Adrenal gland (tissue), 12 donors: ENCODE measurements around the gene HCAR2. TPM values are rescaled to one million over a fixed set of nuclear protein-coding genes. Genes with fewer than 3 reads are reported as not detected.
"Not testable (repeated sequence)": the region's sequence is repeated elsewhere in the genome, so short reads cannot be mapped to it uniquely, and the experiment has no call there.

Experiments used
- DNase-seq, 7 donors: peaks; one replicate each; pipeline ENCODE4 v3.0.0-alpha.2; 2019 to 2020
- H3K27ac ChIP-seq, 5 donors: fragments of 200-600 bp; sonication (generic) in 4 of 5; 1 replicate in 3 of 5; 2 replicates in 2 of 5; pipeline versions ENCODE4 v1.5.1 to v1.8.0; 2016 to 2020; ENCODE audit warnings: mild to moderate bottlenecking in 1 of 5
- H3K27me3 ChIP-seq: fragments of 200-600 bp; 2 replicates; pipeline ENCODE4 v1.8.0; 2021
- H3K36me3 ChIP-seq, 2 donors: fragments of 200-600 bp; replicated peaks in 1 of 2; 1 replicate in 1 of 2; 2 replicates in 1 of 2; pipeline versions ENCODE4 v1.5.1 to v1.8.0; 2018 to 2022
- H3K4me1 ChIP-seq, 2 donors: fragments of 200-600 bp; replicated peaks in 1 of 2; 1 replicate in 1 of 2; 2 replicates in 1 of 2; pipeline versions ENCODE4 v1.5.1 to v1.8.0; 2018 to 2021
- H3K4me3 ChIP-seq, 4 donors: fragments of 200-600 bp; sonication (generic) in 3 of 4; one replicate each; pipeline ENCODE4 v1.5.1; 2016 to 2018
- H3K9me3 ChIP-seq, 3 donors: fragments of 200-600 bp; sonication (generic) in 1 of 3; replicated peaks in 1 of 3; 1 replicate in 2 of 3; 2 replicates in 1 of 3; pipeline versions ENCODE4 v1.5.1 to v1.8.0; 2016 to 2021
- POLR2A ChIP-seq, 2 donors: fragments of 450-650 bp; IDR thresholded peaks; one replicate each; pipeline ENCODE4 v1.6.1; 2017; ENCODE audit warnings: antibody characterized with exemption in 2 of 2, mild to moderate bottlenecking in 2 of 2, moderate library complexity in 1 of 2
- WGBS, 4 donors: extraction: QIAGEN DNeasy Blood & Tissue Kit in 2 of 4; methylation state at CpG; one replicate each; pipeline versions ENCODE4 v1.1.5 to v1.1.7; 2013 to 2017; 5-methylcytosine and 5-hydroxymethylcytosine counted together
- intact Hi-C, 2 donors: fragments of 100-400 bp; cut with DNase I; formaldehyde crosslinking; loops; one replicate each; pipeline versions ENCODE4 v1.14.1 to v1.15.0; 2022 to 2023
- polyA plus RNA-seq, 3 donors: library from polyadenylated mRNA; stranded (reverse); fragments of 200-250 nt in 2 of 3; fragments of 350-450 nt in 1 of 3; fragmentation: Illumina TruSeq in 1 of 3; extraction: RNeasy Lipid Tissue Mini Kit (QIAGEN cat#74804) in 1 of 3; gene quantifications; one replicate each; pipeline ENCODE4 v1.2.3, GENCODE V29; 2013 to 2014
- total RNA-seq, 9 donors: library from RNA; depleted of rRNA in 4 of 9; stranded (reverse); fragments of >200 nt in 4 of 9; fragments of 120-200 nt in 1 of 9; fragmentation: NEBNext Ultra II Directional in 1 of 9; extraction: Animal tissue kit (Norgen Biotek cat#: 25700) in 1 of 9; gene quantifications; one replicate each; pipeline versions ENCODE4 v1.1.0 to v1.2.4, GENCODE V29; 2013 to 2023
- TF ChIP-seq, protein P1 (sequence below), 6 experiments: fragments of 450-650 bp in 4 of 6; fragments of 200-600 bp in 2 of 6; sonication (generic) in 1 of 6; IDR thresholded peaks; 1 replicate in 5 of 6; 2 replicates in 1 of 6; pipeline versions ENCODE4 v1.5.1 to v1.8.0; 2016 to 2021; ENCODE audit warnings: antibody characterized with exemption in 6 of 6, mild to moderate bottlenecking in 2 of 6, moderate library complexity in 1 of 6
- donor health status: healthy with polysubstance abuse.
- donor health status: Bipolar disorder and iron deficiency.
- donor health status: DM: yes; HTN: yes; CAD: no.
- donor health status: DM: no; HTN: no; CAD: no.
- donor health status: DM: no; HTN: no; CAD: no.
- donor health status: DM: yes; HTN: yes; CAD: no.

Gene HCAR2
- total and polyA plus RNA-seq, 12 donors: 0.08 to 0.98 (median 0.23) TPM; not detected in 7

DNA sequence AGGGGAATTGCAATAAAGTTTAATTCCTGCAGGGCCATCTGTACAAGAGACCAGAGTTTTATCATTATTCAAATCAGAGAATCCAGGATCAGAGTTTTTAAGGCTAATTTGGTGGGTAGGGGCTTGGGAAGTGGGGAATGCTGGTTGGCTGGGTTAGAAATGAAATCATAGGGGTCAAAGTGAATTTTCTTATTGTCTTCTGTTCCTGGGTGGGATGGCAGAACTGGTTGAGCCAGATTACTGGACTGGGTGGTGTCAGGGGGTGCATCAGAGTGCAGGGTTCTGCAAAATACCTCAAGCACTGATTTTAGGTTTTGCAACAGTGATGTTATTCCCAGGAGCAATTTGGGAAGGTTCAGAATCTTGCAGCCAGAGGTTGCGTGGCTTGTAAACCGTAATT is 6.2 kb downstream of the HCAR2 start:
- H3K27ac ChIP-seq, H3K9me3 ChIP-seq, intact Hi-C loops, H3K36me3 ChIP-seq, H3K4me1 ChIP-seq, H3K4me3 ChIP-seq, H3K27me3 ChIP-seq, DNase-seq: not testable (repeated sequence)
- 80 to 100% (median 87%) methylated on average over 2 of the region's 2 CpGs for WGBS, 4 donors

DNA sequence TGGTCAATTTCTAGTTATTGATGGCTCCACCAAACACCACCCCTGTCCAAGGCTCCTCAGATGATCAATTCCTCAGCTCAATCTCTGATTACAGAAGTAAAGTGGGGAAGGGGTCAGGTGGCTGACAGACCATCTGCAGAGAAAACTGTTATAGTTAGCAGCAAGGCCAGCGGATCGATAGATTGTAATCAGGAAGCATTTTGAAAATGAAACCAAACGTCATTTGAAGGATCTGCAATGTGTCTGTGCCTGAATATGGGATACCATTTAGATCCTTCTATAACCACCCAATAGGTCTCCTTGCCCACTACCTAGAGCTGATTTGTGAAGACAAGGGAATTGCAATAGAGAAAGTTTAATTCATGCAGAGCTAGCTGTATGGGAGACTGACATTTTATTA is 11.6 kb downstream of the HCAR2 start:
- 54 to 68% (median 66%) methylated on average over 3 of the region's 3 CpGs for WGBS, 4 donors
- no peak for DNase-seq
- Histone ChIP-seq H3K36me3 (no peaks in the 10 kb centered on the region), H3K4me3 (no peak overlapping the region), H3K27ac (no peak overlapping the region), H3K27me3 (no peaks in the 10 kb centered on the region), H3K9me3 (no peaks in the 10 kb centered on the region), H3K4me1 (no peaks in the 10 kb centered on the region)
- intact Hi-C loops: no loop called here
- TF ChIP-seq, protein P1, sequence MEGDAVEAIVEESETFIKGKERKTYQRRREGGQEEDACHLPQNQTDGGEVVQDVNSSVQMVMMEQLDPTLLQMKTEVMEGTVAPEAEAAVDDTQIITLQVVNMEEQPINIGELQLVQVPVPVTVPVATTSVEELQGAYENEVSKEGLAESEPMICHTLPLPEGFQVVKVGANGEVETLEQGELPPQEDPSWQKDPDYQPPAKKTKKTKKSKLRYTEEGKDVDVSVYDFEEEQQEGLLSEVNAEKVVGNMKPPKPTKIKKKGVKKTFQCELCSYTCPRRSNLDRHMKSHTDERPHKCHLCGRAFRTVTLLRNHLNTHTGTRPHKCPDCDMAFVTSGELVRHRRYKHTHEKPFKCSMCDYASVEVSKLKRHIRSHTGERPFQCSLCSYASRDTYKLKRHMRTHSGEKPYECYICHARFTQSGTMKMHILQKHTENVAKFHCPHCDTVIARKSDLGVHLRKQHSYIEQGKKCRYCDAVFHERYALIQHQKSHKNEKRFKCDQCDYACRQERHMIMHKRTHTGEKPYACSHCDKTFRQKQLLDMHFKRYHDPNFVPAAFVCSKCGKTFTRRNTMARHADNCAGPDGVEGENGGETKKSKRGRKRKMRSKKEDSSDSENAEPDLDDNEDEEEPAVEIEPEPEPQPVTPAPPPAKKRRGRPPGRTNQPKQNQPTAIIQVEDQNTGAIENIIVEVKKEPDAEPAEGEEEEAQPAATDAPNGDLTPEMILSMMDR (IDR thresholded peaks at IDR 0.05): no peak

DNA sequence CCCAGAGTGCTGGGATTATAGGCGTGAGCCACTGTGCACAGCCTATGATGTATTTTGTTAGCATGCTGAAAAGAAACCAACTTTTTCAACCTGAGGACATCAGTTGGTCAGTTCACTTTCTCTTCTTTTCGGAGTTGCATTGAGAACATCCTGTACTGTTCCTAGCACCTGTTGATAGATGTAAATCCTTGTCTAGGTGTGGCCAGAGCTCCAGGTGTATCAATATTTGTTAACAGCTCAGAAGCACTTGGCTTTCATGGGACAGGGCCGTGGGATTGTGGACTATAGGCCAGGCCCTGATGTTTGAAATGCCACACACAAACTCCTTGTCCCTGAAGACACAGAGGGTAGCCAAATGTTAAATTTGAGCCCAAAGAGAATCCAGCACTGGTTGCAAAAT is 14.9 kb downstream of the HCAR2 start:
- no peak overlapping the region for H3K4me3 ChIP-seq
- no peak for DNase-seq
- H3K27me3 ChIP-seq: no peaks in the 10 kb centered on the region
- H3K36me3 ChIP-seq: no peaks in the 10 kb centered on the region
- H3K27ac ChIP-seq: no peak overlapping the region
- WGBS, 4 donors: 90 to 98% (median 92%) methylated on average over 3 of the region's 3 CpGs
- H3K4me1 ChIP-seq: no peaks in the 10 kb centered on the region
- no peaks in the 10 kb centered on the region for H3K9me3 ChIP-seq
- intact Hi-C loops: no loop called here
- no peak for TF ChIP-seq POLR2A (IDR thresholded peaks at IDR 0.05)
- TF ChIP-seq, protein P1 (IDR thresholded peaks at IDR 0.05): no peak

DNA sequence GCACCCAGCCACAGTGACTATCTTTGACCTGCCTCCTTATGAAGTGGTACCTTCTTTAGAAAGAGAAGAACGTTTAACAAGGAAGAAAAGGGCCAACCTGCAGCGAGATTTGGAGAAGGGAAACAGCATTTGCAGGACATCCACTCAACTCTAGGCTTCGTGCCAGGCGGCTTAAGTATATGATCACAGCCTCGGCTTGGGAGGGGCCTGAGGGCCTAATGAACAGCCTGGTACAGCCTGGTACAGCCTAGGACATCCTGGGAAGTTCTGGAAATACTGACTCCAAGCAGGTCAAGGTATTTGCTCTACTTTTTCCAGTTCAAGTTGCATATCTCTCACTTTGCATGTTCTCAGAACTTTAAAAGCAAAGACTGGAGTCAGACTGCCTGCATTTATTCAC is 16.1 kb downstream of the HCAR2 start:
- H3K27ac ChIP-seq: no peak overlapping the region
- no peak for TF ChIP-seq POLR2A (IDR thresholded peaks at IDR 0.05)
- TF ChIP-seq, protein P1 (IDR thresholded peaks at IDR 0.05): no peak
- no peaks in the 10 kb centered on the region for H3K9me3 ChIP-seq
- H3K27me3 ChIP-seq: no peaks in the 10 kb centered on the region
- intact Hi-C loops: no loop called here
- DNase-seq: no peak
- no peaks in the 10 kb centered on the region for H3K36me3 ChIP-seq
- no peaks in the 10 kb centered on the region for H3K4me1 ChIP-seq
- H3K4me3 ChIP-seq: no peak overlapping the region
- 58 to 72% (median 65%) methylated on average over 5 of the region's 5 CpGs for WGBS, 4 donors

DNA sequence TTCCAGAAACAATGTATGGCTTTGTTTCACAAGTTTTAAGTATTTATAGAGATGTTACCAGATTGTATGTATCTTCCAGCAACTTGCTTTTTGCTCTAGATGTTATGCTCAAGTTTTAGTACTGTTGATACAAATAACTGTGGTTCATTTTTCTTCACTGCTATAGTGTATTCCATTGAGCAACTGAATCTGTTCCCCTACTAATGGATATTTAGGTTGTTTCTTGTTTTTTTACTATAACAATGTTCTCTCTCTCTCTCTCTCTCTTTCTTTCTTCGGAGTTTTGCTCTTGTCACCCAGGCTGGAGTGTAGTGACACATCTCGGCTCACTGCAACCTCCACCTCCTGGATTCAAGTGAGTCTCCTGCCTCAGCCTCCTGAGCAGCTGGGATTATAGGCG is 16.6 kb downstream of the HCAR2 start:
- H3K4me3 ChIP-seq: no peak overlapping the region
- WGBS, 4 donors: 84 to 94% (median 91%) methylated on average over 3 of the region's 3 CpGs
- H3K4me1 ChIP-seq: no peaks in the 10 kb centered on the region
- TF ChIP-seq, protein P1 (IDR thresholded peaks at IDR 0.05): no peak
- TF ChIP-seq POLR2A (IDR thresholded peaks at IDR 0.05): no peak
- no peak overlapping the region for H3K27ac ChIP-seq
- no peaks in the 10 kb centered on the region for H3K27me3 ChIP-seq
- intact Hi-C loops: no loop called here
- H3K36me3 ChIP-seq: no peaks in the 10 kb centered on the region
- no peak for DNase-seq
- no peaks in the 10 kb centered on the region for H3K9me3 ChIP-seq
